Kidney (tissue), 14 donors: Measurements from ENCODE around the gene TULP4. TPM values are rescaled to one million over a fixed set of nuclear protein-coding genes. Genes with fewer than 3 reads are reported as not detected.

Source experiments
- DNase-seq, 5 donors: peaks; one replicate each; pipeline ENCODE4 v3.0.0-alpha.2; 2013 to 2020
- FAIRE-seq: peaks from 2 replicates; lab custom pipeline; 2012; peaks lifted over from hg19 to GRCh38; lab: Jason Lieb, UNC
- H3K27ac ChIP-seq, 2 donors: one replicate each; pipeline ENCODE4 v1.7.0; 2013; ENCODE audit warnings: low read depth in 2 of 2, low read length in 2 of 2, inconsistent platforms in 1 of 2
- H3K27me3 ChIP-seq: one replicate; pipeline ENCODE4 v1.7.1; 2013; ENCODE audit warnings: low read length, inconsistent platforms; ENCODE audit not compliant: control insufficient read depth, insufficient read depth
- H3K36me3 ChIP-seq, 3 donors: one replicate each; pipeline versions ENCODE4 v1.7.0 to v1.7.1; 2013; ENCODE audit warnings: low read length in 3 of 3, control low read depth in 1 of 3, inconsistent platforms in 1 of 3; ENCODE audit not compliant: insufficient read depth in 3 of 3, control insufficient read depth in 2 of 3
- H3K4me1 ChIP-seq, 3 donors: one replicate each; pipeline versions ENCODE4 v1.7.0 to v1.7.1; 2013; ENCODE audit warnings: low read length in 3 of 3, inconsistent platforms in 1 of 3, low read depth in 1 of 3; ENCODE audit not compliant: control insufficient read depth in 2 of 3, insufficient read depth in 2 of 3
- H3K4me3 ChIP-seq, 3 donors: one replicate each; pipeline versions ENCODE4 v1.7.0 to v1.8.1; 2013; ENCODE audit warnings: low read length in 3 of 3, control low read depth in 1 of 3, inconsistent platforms in 1 of 3
- H3K9ac ChIP-seq, 3 donors: one replicate each; pipeline versions ENCODE4 v1.7.0 to v1.7.1; 2013; ENCODE audit warnings: low read length in 3 of 3, control low read depth in 1 of 3, inconsistent platforms in 1 of 3
- H3K9me3 ChIP-seq, 3 donors: one replicate each; pipeline versions ENCODE4 v1.7.0 to v1.7.1; 2013; ENCODE audit warnings: low read length in 3 of 3, control low read depth in 1 of 3, inconsistent platforms in 1 of 3; ENCODE audit not compliant: control insufficient read depth in 2 of 3, insufficient read depth in 1 of 3
- CTCF ChIP-seq: IDR thresholded peaks from 3 replicates; pipeline ENCODE4 v1.5.1; 2012; ENCODE audit warnings: mild to moderate bottlenecking, moderate library complexity, borderline replicate concordance; ENCODE audit not compliant: insufficient read depth; ENCODE audit errors: extremely low read depth
- intact Hi-C: fragments of 100-400 bp; cut with DNase I; formaldehyde crosslinking; loops from one replicate; pipeline ENCODE4 v1.11.1; 2022
- polyA plus RNA-seq: library from polyadenylated mRNA; stranded (reverse); fragments of 350-450 nt; fragmentation: Illumina TruSeq; extraction: RNeasy Lipid Tissue Mini Kit (QIAGEN cat#74804); gene quantifications from one replicate; pipeline ENCODE4 v1.2.3, GENCODE V29; 2014; ENCODE audit warnings: low read depth, low replicate concordance; ENCODE audit not compliant: insufficient read depth
- total RNA-seq: library from RNA; stranded (reverse); fragmentation: NEBNext Ultra II Directional; extraction: Animal tissue kit (Norgen Biotek cat#: 25700); gene quantifications from one replicate; pipeline ENCODE4 v1.2.1, GENCODE V29; 2021
- donor health status: control.
- donor health status: control.
- donor health status: control.
- donor health status: control.
- donor health status: control.
- donor health status: DM: yes; HTN: yes; CAD: no.
- donor health status: Normal renal cell carcinoma (clear cell type).

The TULP4 gene
- total and polyA plus RNA-seq, 2 donors from 2014 or later = 3.3 to 114 TPM

GRCh38 chr6:158461954-158462353 lies 149.7 kb downstream of the TULP4 start:
- intact Hi-C loops = no loop called here
- Histone ChIP-seq H3K27me3 (no peaks in the 10 kb centered on the region), H3K4me1 (no peaks in the 10 kb centered on the region), H3K36me3 (peaks cover 2 to 14% (median 13%) of the 10 kb centered on the region in 3 donors), H3K27ac (no peak overlapping the region), H3K4me3 (no peak overlapping the region), H3K9ac (no peak overlapping the region), H3K9me3 (no peaks in the 10 kb centered on the region)
- no peak for FAIRE-seq
- DNase-seq = peak in 1 of 5 donors; percentile 26
- no peak for TF ChIP-seq CTCF

DNA sequence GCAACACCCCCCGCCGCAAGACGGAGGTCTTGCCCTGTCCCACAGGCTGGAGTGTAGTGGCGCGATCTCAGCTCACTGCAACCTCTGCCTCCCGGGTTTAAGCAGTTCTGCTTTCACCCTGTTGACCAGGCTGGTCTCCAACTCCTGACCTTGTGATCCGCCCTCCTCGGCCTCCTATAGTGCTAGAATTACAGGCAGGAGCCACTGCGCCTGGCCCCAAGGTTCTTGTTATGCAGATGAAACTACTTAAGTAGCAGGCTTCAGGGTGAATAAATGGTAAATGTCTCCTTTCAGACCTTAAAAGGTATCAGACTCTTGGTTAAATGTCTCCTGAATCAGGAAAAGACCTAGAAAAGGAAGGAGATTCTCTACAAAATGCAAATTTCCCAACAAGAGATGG lies 152.2 kb downstream of the TULP4 start:
- Histone ChIP-seq H3K27ac (no peak overlapping the region), H3K4me1 (no peaks in the 10 kb centered on the region), H3K9ac (no peak overlapping the region), H3K4me3 (no peak overlapping the region), H3K27me3 (no peaks in the 10 kb centered on the region), H3K36me3 (peaks cover 2 to 18% (median 11%) of the 10 kb centered on the region in 3 donors), H3K9me3 (no peaks in the 10 kb centered on the region)
- no peak for TF ChIP-seq CTCF
- DNase-seq = no peak
- intact Hi-C loops = no loop called here
- FAIRE-seq = no peak

DNA sequence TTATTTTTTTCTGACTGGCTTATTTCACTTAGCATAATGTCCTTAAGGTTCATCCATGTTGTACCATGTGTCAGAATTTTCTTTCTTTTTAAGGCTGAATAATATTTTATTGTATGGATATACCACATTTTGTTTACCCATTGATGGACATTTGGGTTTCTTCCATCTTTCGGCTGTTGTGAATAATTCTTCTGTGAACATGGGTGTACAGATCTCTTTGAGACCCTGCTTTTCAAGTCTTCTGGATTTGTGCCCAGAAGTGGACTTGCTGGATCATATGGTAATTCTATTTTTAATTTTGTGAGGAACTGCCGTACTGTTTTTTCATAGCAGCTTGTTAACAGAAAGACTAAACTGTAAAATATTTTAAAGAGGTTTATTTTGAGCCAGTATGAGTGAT lies 153.0 kb downstream of the TULP4 start:
- Histone ChIP-seq H3K36me3 (peaks cover 2 to 18% (median 11%) of the 10 kb centered on the region in 3 donors), H3K9ac (no peak overlapping the region), H3K27me3 (no peaks in the 10 kb centered on the region), H3K9me3 (no peaks in the 10 kb centered on the region), H3K27ac (no peak overlapping the region), H3K4me3 (no peak overlapping the region), H3K4me1 (no peaks in the 10 kb centered on the region)
- intact Hi-C loops = no loop called here
- FAIRE-seq = no peak
- no peak for DNase-seq
- TF ChIP-seq CTCF = no peak

GRCh38 chr6:158465747-158466146 lies 153.5 kb downstream of the TULP4 start:
- Histone ChIP-seq H3K27me3 (no peaks in the 10 kb centered on the region), H3K9me3 (no peaks in the 10 kb centered on the region), H3K9ac (no peak overlapping the region), H3K4me3 (no peak overlapping the region), H3K36me3 (peaks cover 2 to 18% (median 11%) of the 10 kb centered on the region in 3 donors), H3K4me1 (no peaks in the 10 kb centered on the region), H3K27ac (no peak overlapping the region)
- DNase-seq (no peak), FAIRE-seq (no peak)
- intact Hi-C loops = no loop called here
- TF ChIP-seq CTCF = no peak
